GM12878 (cell line): ENCODE results near the gene SASH1.

Experiments used
- BCL3 ChIP-seq: IDR thresholded peaks from 2 replicates; pipeline ENCODE4 v1.6.1; 2011; ENCODE audit warnings: borderline replicate concordance, low read depth, mild to moderate bottlenecking, moderate library complexity, low read length; ENCODE audit not compliant: insufficient read depth, poor library complexity, severe bottlenecking
- CTCF ChIP-seq, 3 experiments: IDR thresholded peaks in 2 of 3; conservative IDR thresholded peaks in 1 of 3; 2 replicates each; pipeline ENCODE4 v1.5.1; 2011; ENCODE audit warnings: low read depth in 3 of 3, low read length in 3 of 3, mild to moderate bottlenecking in 3 of 3, control low read depth in 2 of 3, moderate library complexity in 2 of 3, inconsistent platforms in 1 of 3, mixed read lengths in 1 of 3; ENCODE audit not compliant: control insufficient read depth in 2 of 3, insufficient read depth in 1 of 3; ENCODE audit errors: extremely low read depth in 1 of 3
- EZH2 ChIP-seq: IDR thresholded peaks from 2 replicates; pipeline ENCODE4 v1.6.1; 2012; ENCODE audit warnings: low read depth, mild to moderate bottlenecking, control low read depth, inconsistent platforms, low read length, borderline replicate concordance; ENCODE audit not compliant: control insufficient read depth
- FOXK2 ChIP-seq: fragments of 450-650 bp; IDR thresholded peaks from 2 replicates; pipeline ENCODE4 v1.6.1; 2017; ENCODE audit warnings: mild to moderate bottlenecking, moderate library complexity
- TF ChIP-seq, protein P1 (sequence below): fragments of 450-650 bp; IDR thresholded peaks from 2 replicates; pipeline ENCODE4 v1.6.1; 2016; ENCODE audit warnings: mild to moderate bottlenecking

- TF ChIP-seq, protein P1, sequence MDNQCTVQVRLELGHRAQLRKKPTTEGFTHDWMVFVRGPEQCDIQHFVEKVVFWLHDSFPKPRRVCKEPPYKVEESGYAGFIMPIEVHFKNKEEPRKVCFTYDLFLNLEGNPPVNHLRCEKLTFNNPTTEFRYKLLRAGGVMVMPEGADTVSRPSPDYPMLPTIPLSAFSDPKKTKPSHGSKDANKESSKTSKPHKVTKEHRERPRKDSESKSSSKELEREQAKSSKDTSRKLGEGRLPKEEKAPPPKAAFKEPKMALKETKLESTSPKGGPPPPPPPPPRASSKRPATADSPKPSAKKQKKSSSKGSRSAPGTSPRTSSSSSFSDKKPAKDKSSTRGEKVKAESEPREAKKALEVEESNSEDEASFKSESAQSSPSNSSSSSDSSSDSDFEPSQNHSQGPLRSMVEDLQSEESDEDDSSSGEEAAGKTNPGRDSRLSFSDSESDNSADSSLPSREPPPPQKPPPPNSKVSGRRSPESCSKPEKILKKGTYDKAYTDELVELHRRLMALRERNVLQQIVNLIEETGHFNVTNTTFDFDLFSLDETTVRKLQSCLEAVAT = no peak
- TF ChIP-seq EZH2 (no peak), BCL3 (no peak), CTCF (IDR thresholded peaks at IDR 0.05 in 2 of 3, conservative IDR thresholded peaks at IDR 0.05 in 1 of 3; ENCODE audit: control insufficient read depth in 2 of 3, extremely low read depth in 1 of 3, insufficient read depth in 1 of 3, low read depth in 3 of 3, low read length in 3 of 3) (no peak), FOXK2 (no peak)
Measured at GRCh38 chr6:148316308-148316707, 26.3 kb upstream of the SASH1 start.
